T-cell (primary cell): ENCODE measurements around the gene ABCB10. TPM values are rescaled to one million over a fixed set of nuclear protein-coding genes. Genes with fewer than 3 reads are reported as not detected.
"Not testable (repeated sequence)": the region's sequence is repeated elsewhere in the genome, so short reads cannot be mapped to it uniquely, and the experiment has no call there.

Experiments used
- ATAC-seq, 4 experiments: fragments of 200-7000 bp in 3 of 4; fragments of 150-1000 bp in 1 of 4; cut with Tn5 transposase; replicated peaks in 1 of 4; 1 replicate in 3 of 4; 2 replicates in 1 of 4; pipeline ENCODE4 v1.10.0; 2021; ENCODE audit warnings: moderate library complexity in 3 of 4, mild to moderate bottlenecking in 2 of 4, moderate number of reproducible peaks in 1 of 4
- CTCF ChIA-PET, 2 donors: fragments of 300-600 bp; sonication (Branson Sonifier 250); formaldehyde crosslinking; loops; one replicate each; lab custom pipeline; 2022; ENCODE audit warnings: antibody characterized with exemption in 2 of 2; lab: Charles Lee
- POLR2A ChIA-PET, 2 donors: fragments of 300-600 bp; sonication (Branson Sonifier 250); formaldehyde crosslinking; loops; one replicate each; lab custom pipeline; 2022; ENCODE audit warnings: antibody characterized with exemption in 2 of 2; lab: Charles Lee
- DNase-seq, 35 experiments: peaks; one replicate each; pipeline versions ENCODE4 v3.0.0 to v3.0.0-alpha.2; 2013 to 2023
- H3K27ac ChIP-seq: one replicate; pipeline ENCODE4 v1.5.1; 2013; ENCODE audit warnings: low read length
- H3K27me3 ChIP-seq, 2 experiments: replicated peaks in 1 of 2; 1 replicate in 1 of 2; 2 replicates in 1 of 2; pipeline versions ENCODE4 v1.6.1 to v1.7.0; 2013; ENCODE audit warnings: low read length in 1 of 2, mixed read lengths in 1 of 2; ENCODE audit not compliant: control insufficient read depth in 2 of 2, insufficient read depth in 2 of 2; ENCODE audit errors: extremely low read depth in 1 of 2
- H3K36me3 ChIP-seq, 2 donors: 1 replicate in 1 of 2; 2 replicates in 1 of 2; pipeline versions ENCODE4 v1.6.1 to v1.7.0; 2013; ENCODE audit warnings: low read length in 1 of 2; ENCODE audit not compliant: control insufficient read depth in 2 of 2, insufficient read depth in 1 of 2; ENCODE audit errors: extremely low read depth in 1 of 2
- H3K4me1 ChIP-seq, 2 experiments: 1 replicate in 1 of 2; 2 replicates in 1 of 2; pipeline versions ENCODE4 v1.6.1 to v1.7.0; 2013; ENCODE audit warnings: low read length in 2 of 2, mixed read lengths in 1 of 2; ENCODE audit not compliant: insufficient read depth in 2 of 2, control insufficient read depth in 1 of 2; ENCODE audit errors: extremely low read depth in 1 of 2
- H3K4me3 ChIP-seq, 2 donors: 1 replicate in 1 of 2; 2 replicates in 1 of 2; pipeline versions ENCODE4 v1.5.1 to v1.7.0; 2013; ENCODE audit warnings: mild to moderate bottlenecking in 2 of 2, low read length in 1 of 2, moderate library complexity in 1 of 2; ENCODE audit not compliant: control insufficient read depth in 1 of 2; ENCODE audit errors: extremely low read depth in 1 of 2
- H3K9me3 ChIP-seq: 2 replicates; pipeline ENCODE4 v1.7.0; 2013
- H3K27ac Mint-ChIP-seq, 2 donors: one replicate each; pipeline ENCODE4 v1.8.0; 2020 to 2021; ENCODE audit warnings: mild to moderate bottlenecking in 2 of 2, mixed read lengths in 2 of 2
- H3K27me3 Mint-ChIP-seq, 2 donors: one replicate each; pipeline ENCODE4 v1.8.0; 2021 to 2022; ENCODE audit warnings: mixed read lengths in 2 of 2
- H3K36me3 Mint-ChIP-seq: one replicate; pipeline ENCODE4 v1.8.0; 2021; ENCODE audit warnings: mixed read lengths
- H3K4me1 Mint-ChIP-seq, 3 donors: one replicate each; pipeline ENCODE4 v1.8.0; 2020 to 2022; ENCODE audit warnings: mixed read lengths in 3 of 3, mild to moderate bottlenecking in 1 of 3
- H3K4me3 Mint-ChIP-seq, 3 donors: one replicate each; pipeline ENCODE4 v1.8.0; 2020 to 2022; ENCODE audit warnings: mild to moderate bottlenecking in 3 of 3, mixed read lengths in 3 of 3, moderate library complexity in 3 of 3
- H3K9me3 Mint-ChIP-seq, 3 donors: one replicate each; pipeline ENCODE4 v1.8.0; 2020 to 2022; ENCODE audit warnings: mixed read lengths in 3 of 3
- WGBS: methylation state at CpG from one replicate; pipeline ENCODE4 v1.1.5; 2013; ENCODE audit warnings: missing lambda C conversion rate; ENCODE audit not compliant: insufficient coverage; 5-methylcytosine and 5-hydroxymethylcytosine counted together
- total RNA-seq, 35 experiments: library from RNA in 6 of 35; stranded (reverse) in 6 of 35; fragments of 120-200 nt in 1 of 35; gene quantifications; one replicate each; pipeline versions ENCODE4 v1.2.1 to v1.2.4 and lab custom pipeline; 2013 to 2026

The ABCB10 gene
- total RNA-seq, 5 donors from 2014 or later (not counting 1 experiment from before 2014, with no cell fraction given): 15.8 to 18.9 (median 18.2) TPM

GRCh38 chr1:229596925-229597699, 38.6 kb upstream of the ABCB10 start:
- H3K4me1 ChIP-seq: no peaks in the 10 kb centered on the region
- ChIA-PET CTCF (no interaction called here), POLR2A (no interaction called here)
- H3K9me3 ChIP-seq: no peaks in the 10 kb centered on the region
- no peak for DNase-seq
- Mint-ChIP-seq H3K4me3 (no peak overlapping the region), H3K4me1 (peaks cover 5 to 9% (median 6%) of the 10 kb centered on the region in 3 donors), H3K27me3 (no peaks in the 10 kb centered on the region), H3K36me3 (peaks cover 62% of the 10 kb centered on the region), H3K9me3 (no peaks in the 10 kb centered on the region), H3K27ac (no peak overlapping the region)
- H3K27me3 ChIP-seq: no peaks in the 10 kb centered on the region
- H3K4me3 ChIP-seq: no peak overlapping the region
- ATAC-seq: no peak
- no peak overlapping the region for H3K27ac ChIP-seq
- H3K36me3 ChIP-seq: peaks cover 4 to 48% of the 10 kb centered on the region in 2 donors
- 93% methylated on average over 2 of the region's 7 CpGs for WGBS

GRCh38 chr1:229595876-229596275, 37.4 kb upstream of the ABCB10 start:
- H3K4me1 ChIP-seq, H3K4me1 Mint-ChIP-seq, ATAC-seq, H3K27ac Mint-ChIP-seq, H3K9me3 ChIP-seq, H3K9me3 Mint-ChIP-seq, POLR2A ChIA-PET, DNase-seq, H3K27me3 Mint-ChIP-seq, CTCF ChIA-PET, H3K27ac ChIP-seq, H3K27me3 ChIP-seq, H3K4me3 ChIP-seq, H3K4me3 Mint-ChIP-seq: not testable (repeated sequence)
- H3K36me3 Mint-ChIP-seq: peaks cover 50% of the 10 kb centered on the region
- WGBS: 97% methylated on average over 5 of the region's 7 CpGs
- H3K36me3 ChIP-seq: peaks cover 0 to 43% of the 10 kb centered on the region in 2 donors

DNA sequence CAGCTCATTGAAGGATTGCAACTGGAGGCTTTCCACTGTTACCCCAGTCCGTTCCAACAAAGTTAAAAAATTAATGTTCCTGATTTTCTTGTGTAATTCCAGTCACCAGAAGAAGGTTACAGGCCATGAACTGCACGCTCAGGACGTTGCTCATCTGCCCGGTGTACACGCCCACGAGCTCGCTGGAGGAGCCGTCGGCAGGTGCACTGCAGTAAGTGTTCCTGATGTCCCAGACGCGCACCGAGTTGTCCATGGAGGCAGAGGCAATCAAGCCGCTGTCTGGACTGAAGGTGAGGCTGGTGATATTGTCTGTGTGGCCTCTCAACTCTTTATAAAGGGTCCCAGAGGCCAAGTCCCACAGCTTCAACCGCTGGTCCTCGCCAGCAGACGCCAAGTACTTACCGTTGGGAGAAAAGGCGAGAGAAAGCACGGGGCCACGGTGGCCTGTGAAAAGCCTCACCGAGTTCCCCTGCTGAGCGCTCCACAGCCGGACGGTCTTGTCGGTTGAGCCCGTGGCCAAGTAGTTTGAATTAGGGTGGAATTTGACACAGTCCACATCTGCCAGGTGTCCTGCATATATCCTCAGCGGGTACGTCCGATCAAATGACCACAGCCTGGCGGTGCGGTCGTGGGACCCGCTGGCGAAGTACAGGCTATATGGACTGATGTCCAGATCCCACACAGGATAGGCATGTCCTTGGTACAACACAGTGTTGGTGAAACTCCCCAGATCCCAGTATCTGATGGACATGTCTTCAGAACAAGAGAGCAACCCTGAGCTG, 35.9 kb upstream of the ABCB10 start:
- Histone ChIP-seq H3K4me1 (no peaks in the 10 kb centered on the region), H3K9me3 (no peaks in the 10 kb centered on the region), H3K27ac (no peak overlapping the region), H3K36me3 (peaks cover 0 to 37% of the 10 kb centered on the region in 2 donors), H3K4me3 (no peak overlapping the region), H3K27me3 (no peaks in the 10 kb centered on the region)
- ATAC-seq (no peak), DNase-seq (no peak)
- Mint-ChIP-seq H3K9me3 (no peaks in the 10 kb centered on the region), H3K27ac (no peak overlapping the region), H3K4me1 (peaks cover 0 to 8% (median 3%) of the 10 kb centered on the region in 3 donors), H3K27me3 (no peaks in the 10 kb centered on the region), H3K4me3 (no peak overlapping the region), H3K36me3 (peaks cover 46% of the 10 kb centered on the region)
- CTCF ChIA-PET: no interaction called here
- 96% methylated on average over 27 of the region's 34 CpGs for WGBS
- POLR2A ChIA-PET: interaction anchor here in 1 of 2 donors (0.6 kb wide), 1 partner anchor 1928 kb away, joined by 3 read pairs; no protein-coding TSS in a partner anchor

DNA sequence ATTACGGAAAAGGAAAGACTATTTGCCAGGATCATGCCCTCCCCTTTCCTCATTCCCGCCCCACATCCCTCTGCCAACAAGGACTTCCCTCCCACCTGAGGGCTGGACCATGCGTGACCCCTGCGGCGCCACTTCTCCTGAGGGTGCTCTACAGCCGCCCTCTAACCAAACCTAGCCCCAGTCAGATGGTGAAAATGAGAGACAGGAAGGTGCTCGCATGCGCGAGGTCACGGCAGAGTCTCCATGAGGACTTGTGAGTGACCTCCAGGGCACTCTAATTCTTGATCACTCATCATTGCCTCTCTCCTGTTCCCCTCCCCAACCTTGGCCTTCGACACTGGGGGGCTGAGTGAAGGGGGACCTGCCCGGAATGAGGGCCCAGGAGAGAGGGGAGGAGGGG, 35.3 kb upstream of the ABCB10 start:
- Mint-ChIP-seq H3K4me3 (no peak overlapping the region), H3K27ac (no peak overlapping the region), H3K4me1 (peaks cover 0 to 5% (median 2%) of the 10 kb centered on the region in 3 donors), H3K36me3 (peaks cover 44% of the 10 kb centered on the region), H3K27me3 (no peaks in the 10 kb centered on the region), H3K9me3 (no peaks in the 10 kb centered on the region)
- H3K27ac ChIP-seq: no peak overlapping the region
- ATAC-seq (no peak), DNase-seq (no peak)
- H3K9me3 ChIP-seq: no peaks in the 10 kb centered on the region
- peaks cover 3 to 37% of the 10 kb centered on the region in 2 donors for H3K36me3 ChIP-seq
- no peaks in the 10 kb centered on the region for H3K27me3 ChIP-seq
- WGBS: 95% methylated on average over 2 of the region's 12 CpGs
- ChIA-PET POLR2A (no interaction called here), CTCF (no interaction called here)
- H3K4me3 ChIP-seq: no peak overlapping the region
- H3K4me1 ChIP-seq: no peaks in the 10 kb centered on the region

DNA sequence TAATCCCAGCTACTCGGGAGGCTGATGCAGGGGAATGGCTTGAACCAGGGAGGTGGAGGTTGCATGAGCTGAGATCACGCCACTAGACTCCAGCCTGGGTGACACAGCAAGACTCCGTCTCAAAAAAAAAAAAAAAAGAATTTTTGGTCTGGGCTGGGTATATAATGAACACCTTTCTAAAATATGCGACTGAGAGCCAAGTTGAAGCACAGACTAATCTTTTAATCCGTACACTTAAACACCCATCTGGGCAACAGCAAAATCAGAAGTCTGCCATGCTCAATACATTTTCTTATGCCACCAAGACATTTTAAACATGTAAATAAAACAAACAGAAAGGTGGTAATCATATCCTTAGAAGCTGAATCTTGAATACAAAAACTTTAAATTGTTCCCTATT, 31.6 kb upstream of the ABCB10 start:
- POLR2A ChIA-PET: no interaction called here
- Histone ChIP-seq H3K27ac (no peak overlapping the region), H3K4me3 (no peak overlapping the region), H3K36me3 (peaks cover 3 to 32% of the 10 kb centered on the region in 2 donors), H3K4me1 (no peaks in the 10 kb centered on the region), H3K27me3 (no peaks in the 10 kb centered on the region), H3K9me3 (no peaks in the 10 kb centered on the region)
- Mint-ChIP-seq H3K27me3 (no peaks in the 10 kb centered on the region), H3K27ac (no peak overlapping the region), H3K36me3 (peaks cover 33% of the 10 kb centered on the region), H3K4me3 (no peak overlapping the region), H3K9me3 (no peaks in the 10 kb centered on the region), H3K4me1 (no peaks in the 10 kb centered on the region)
- DNase-seq: no peak
- no peak for ATAC-seq
- CTCF ChIA-PET: no interaction called here
- WGBS: no CpG with 5 or more reads among the region's 5 CpGs

- CTCF ChIA-PET: interaction anchor here in 1 of 2 donors (0.6 kb wide), 1 partner anchor 70 kb away, joined by 6 read pairs; no protein-coding TSS in a partner anchor
- ATAC-seq (no peak), DNase-seq (no peak)
- Mint-ChIP-seq H3K4me3 (no peak overlapping the region), H3K36me3 (peaks cover 6% of the 10 kb centered on the region), H3K9me3 (no peaks in the 10 kb centered on the region), H3K27me3 (peaks cover 0 to 3% of the 10 kb centered on the region in 2 donors), H3K27ac (no peak overlapping the region), H3K4me1 (no peaks in the 10 kb centered on the region)
- H3K9me3 ChIP-seq: no peaks in the 10 kb centered on the region
- no peaks in the 10 kb centered on the region for H3K27me3 ChIP-seq
- no peak overlapping the region for H3K27ac ChIP-seq
- POLR2A ChIA-PET: no interaction called here
- H3K36me3 ChIP-seq: peaks cover 0 to 3% of the 10 kb centered on the region in 2 donors
- WGBS: no CpG with 5 or more reads among the region's 2 CpGs
- H3K4me1 ChIP-seq: no peaks in the 10 kb centered on the region
- H3K4me3 ChIP-seq: no peak overlapping the region
These were observed 26.8 kb upstream of the ABCB10 start for GRCh38 chr1:229585338-229585737.
